ENCODE results near the gene LRRIQ1. TPM values are rescaled to one million over a fixed set of nuclear protein-coding genes. Genes with fewer than 3 reads are reported as not detected.

The LRRIQ1 gene
- total RNA-seq, 1 experiment from 2014 or later = 0.70 TPM

- H3K4me1 Mint-ChIP-seq (ENCODE audit: insufficient read depth, unreplicated experiment) = peaks cover 18% of the 10 kb centered on the region
- H3K4me3 Mint-ChIP-seq (ENCODE audit: unreplicated experiment) = no peak overlapping the region
- ChIA-PET CTCF (interaction anchor here (0.6 to 2.6 kb wide), 2 partner anchors 10 to 32 kb away, joined by 6 to 12 read pairs; no protein-coding TSS in a partner anchor), POLR2A (interaction anchor here (0.6 kb wide), 1 partner anchor 19 kb away, joined by 3 read pairs; no protein-coding TSS in a partner anchor)
- no peak for TF ChIP-seq CTCF (IDR thresholded peaks at IDR 0.05; ENCODE audit: unreplicated experiment)
- H3K27me3 Mint-ChIP-seq (ENCODE audit: insufficient read depth, unreplicated experiment) = no peaks in the 10 kb centered on the region
- no peak for DNase-seq (ENCODE audit: unreplicated experiment)
- H3K36me3 Mint-ChIP-seq (ENCODE audit: insufficient read depth, unreplicated experiment) = no peaks in the 10 kb centered on the region
- intact Hi-C loops (cut with micrococcal nuclease) = no loop called here
- no peak overlapping the region for H3K27ac Mint-ChIP-seq (ENCODE audit: low read depth, unreplicated experiment)
- no TSS peak for BruUV-seq (replicated peaks)
- peaks cover 8% of the 10 kb centered on the region for H3K9me3 Mint-ChIP-seq (ENCODE audit: unreplicated experiment)
Measured at GRCh38 chr12:84996759-84997158, 39.4 kb upstream of the LRRIQ1 start.

- no peak overlapping the region for H3K27ac Mint-ChIP-seq (ENCODE audit: low read depth, unreplicated experiment)
- no peak for TF ChIP-seq CTCF (IDR thresholded peaks at IDR 0.05; ENCODE audit: unreplicated experiment)
- peaks cover 18% of the 10 kb centered on the region for H3K4me1 Mint-ChIP-seq (ENCODE audit: insufficient read depth, unreplicated experiment)
- no peaks in the 10 kb centered on the region for H3K36me3 Mint-ChIP-seq (ENCODE audit: insufficient read depth, unreplicated experiment)
- intact Hi-C loops (cut with micrococcal nuclease) = no loop called here
- no peak for DNase-seq (ENCODE audit: unreplicated experiment)
- no peak overlapping the region for H3K4me3 Mint-ChIP-seq (ENCODE audit: unreplicated experiment)
- H3K27me3 Mint-ChIP-seq (ENCODE audit: insufficient read depth, unreplicated experiment) = no peaks in the 10 kb centered on the region
- POLR2A ChIA-PET = no interaction called here
- H3K9me3 Mint-ChIP-seq (ENCODE audit: unreplicated experiment) = peaks cover 8% of the 10 kb centered on the region
- no TSS peak for BruUV-seq (replicated peaks)
- CTCF ChIA-PET = interaction anchor here (1.5 kb wide), 1 partner anchor 13 kb away, joined by 3 read pairs; no protein-coding TSS in a partner anchor
Measured at GRCh38 chr12:84998341-84998740, 37.8 kb upstream of the LRRIQ1 start.

GRCh38 chr12:85000729-85001128, 35.4 kb upstream of the LRRIQ1 start:
- Mint-ChIP-seq H3K27me3 (ENCODE audit: insufficient read depth, unreplicated experiment) (no peaks in the 10 kb centered on the region), H3K36me3 (ENCODE audit: insufficient read depth, unreplicated experiment) (no peaks in the 10 kb centered on the region), H3K27ac (ENCODE audit: low read depth, unreplicated experiment) (no peak overlapping the region), H3K4me3 (ENCODE audit: unreplicated experiment) (no peak overlapping the region), H3K9me3 (ENCODE audit: unreplicated experiment) (no peaks in the 10 kb centered on the region), H3K4me1 (ENCODE audit: insufficient read depth, unreplicated experiment) (peaks cover 7% of the 10 kb centered on the region)
- TF ChIP-seq CTCF (IDR thresholded peaks at IDR 0.05; ENCODE audit: unreplicated experiment) = no peak
- intact Hi-C loops (cut with micrococcal nuclease) = no loop called here
- ChIA-PET CTCF (interaction anchor here (0.6 kb wide), 1 partner anchor 50 kb away, joined by 3 read pairs; no protein-coding TSS in a partner anchor), POLR2A (no interaction called here)
- no peak for DNase-seq (ENCODE audit: unreplicated experiment)
- no TSS peak for BruUV-seq (replicated peaks)

- H3K36me3 Mint-ChIP-seq (ENCODE audit: insufficient read depth, unreplicated experiment) = no peaks in the 10 kb centered on the region
- no peak overlapping the region for H3K27ac Mint-ChIP-seq (ENCODE audit: low read depth, unreplicated experiment)
- peaks cover 9% of the 10 kb centered on the region for H3K4me1 Mint-ChIP-seq (ENCODE audit: insufficient read depth, unreplicated experiment)
- ChIA-PET POLR2A (interaction anchor here (0.7 to 0.9 kb wide), 2 partner anchors 18 to 28 kb away, joined by 4 to 6 read pairs; no protein-coding TSS in a partner anchor), CTCF (interaction anchor here (0.7 to 1.4 kb wide), 3 partner anchors 9 to 29 kb away, joined by 3 read pairs; no protein-coding TSS in a partner anchor)
- no TSS peak for BruUV-seq (replicated peaks)
- H3K27me3 Mint-ChIP-seq (ENCODE audit: insufficient read depth, unreplicated experiment) = no peaks in the 10 kb centered on the region
- intact Hi-C loops (cut with micrococcal nuclease) = no loop called here
- no peak overlapping the region for H3K4me3 Mint-ChIP-seq (ENCODE audit: unreplicated experiment)
- no peak for TF ChIP-seq CTCF (IDR thresholded peaks at IDR 0.05; ENCODE audit: unreplicated experiment)
- DNase-seq (ENCODE audit: unreplicated experiment) = no peak
- no peaks in the 10 kb centered on the region for H3K9me3 Mint-ChIP-seq (ENCODE audit: unreplicated experiment)
Measured at GRCh38 chr12:85002778-85003296, 33.3 kb upstream of the LRRIQ1 start.

Data from MCF 10A (cell line).